SK-N-SH (cell line): ENCODE results near the gene C1orf174. TPM values are rescaled to one million over a fixed set of nuclear protein-coding genes. Genes with fewer than 3 reads are reported as not detected.

Source experiments
- CTCF ChIA-PET: fragments of 300-600, 350-600 bp; formaldehyde crosslinking; extraction: SDS; loops from one replicate; lab custom pipeline; 2021; lab: Yijun Ruan, JAX
- POLR2A ChIA-PET: fragments of 350-600 bp; sonication (Branson Sonifier 250); formaldehyde crosslinking; extraction: SDS; loops from one replicate; lab custom pipeline; 2020; ENCODE audit warnings: antibody characterized with exemption, inconsistent platforms; lab: Yijun Ruan, JAX
- DNase-seq: peaks from one replicate; pipeline ENCODE4 v3.0.0; 2012
- H2AFZ ChIP-seq: fragments of 200-600 bp; sonication (generic); 2 replicates; pipeline ENCODE4 v1.8.1; 2016; ENCODE audit warnings: antibody characterized with exemption, mild to moderate bottlenecking, low read depth
- H3F3A ChIP-seq: fragments of 200-600 bp; sonication (generic); replicated peaks from 2 replicates; pipeline ENCODE3; 2016; ENCODE audit warnings: antibody characterized with exemption, mild to moderate bottlenecking; ENCODE audit not compliant: insufficient read depth
- H3K27ac ChIP-seq, 2 experiments: fragments of 200-500 bp in 1 of 2; fragments of 200-600 bp in 1 of 2; sonication (Bioruptor generic) in 1 of 2; sonication (generic), shearing (Covaris generic) in 1 of 2; 2 replicates each; pipeline versions ENCODE4 v1.5.1 to v1.6.1; 2014 to 2016; ENCODE audit warnings: low read depth in 2 of 2, inconsistent platforms in 1 of 2, low read length in 1 of 2, mild to moderate bottlenecking in 1 of 2, mixed read lengths in 1 of 2
- H3K27me3 ChIP-seq: fragments of 200-600 bp; sonication (generic), shearing (Covaris generic); 2 replicates; pipeline ENCODE4 v1.6.1; 2016; ENCODE audit warnings: mixed run types; ENCODE audit not compliant: insufficient read depth
- H3K36me3 ChIP-seq, 2 experiments: fragments of 200-500 bp in 1 of 2; fragments of 200-600 bp in 1 of 2; sonication (Bioruptor generic) in 1 of 2; sonication (generic) in 1 of 2; replicated peaks in 1 of 2; 2 replicates each; pipeline versions ENCODE3 to v1.5.1; 2014 to 2016; ENCODE audit warnings: low read length in 1 of 2, mild to moderate bottlenecking in 1 of 2; ENCODE audit not compliant: insufficient read depth in 2 of 2, control insufficient read depth in 1 of 2
- H3K4me1 ChIP-seq, 2 experiments: fragments of 200-500 bp in 1 of 2; fragments of 200-600 bp in 1 of 2; sonication (Bioruptor generic) in 1 of 2; sonication (generic), shearing (Covaris generic) in 1 of 2; 2 replicates each; pipeline versions ENCODE4 v1.5.1 to v1.6.1; 2014 to 2016; ENCODE audit warnings: low read depth in 1 of 2, low read length in 1 of 2, mixed run types in 1 of 2; ENCODE audit not compliant: insufficient read depth in 2 of 2, control insufficient read depth in 1 of 2
- H3K4me2 ChIP-seq: fragments of 200-600 bp; sonication (generic), shearing (Covaris generic); 2 replicates; pipeline ENCODE4 v1.6.1; 2017; ENCODE audit warnings: mixed run types
- H3K4me3 ChIP-seq, 2 experiments: fragments of 200-500 bp in 1 of 2; fragments of 200-600 bp in 1 of 2; sonication (Bioruptor generic) in 1 of 2; sonication (generic), shearing (Covaris generic) in 1 of 2; 2 replicates each; pipeline versions ENCODE4 v1.5.1 to v1.8.1; 2014 to 2016; ENCODE audit warnings: low read depth in 2 of 2, inconsistent platforms in 1 of 2, low read length in 1 of 2, mild to moderate bottlenecking in 1 of 2, mixed read lengths in 1 of 2, moderate library complexity in 1 of 2
- H3K79me2 ChIP-seq: fragments of 200-600 bp; sonication (generic); 2 replicates; pipeline ENCODE4 v1.8.1; 2017; ENCODE audit warnings: mild to moderate bottlenecking; ENCODE audit not compliant: insufficient read depth
- H3K9ac ChIP-seq: fragments of 200-600 bp; sonication (generic); 2 replicates; pipeline ENCODE4 v1.6.1; 2017; ENCODE audit warnings: mixed run types
- H3K9me2 ChIP-seq: fragments of 200-600 bp; sonication (generic); 2 replicates; pipeline ENCODE4 v1.6.1; 2017; ENCODE audit warnings: mixed run types
- H3K9me3 ChIP-seq: fragments of 200-600 bp; sonication (generic); 2 replicates; pipeline ENCODE4 v1.6.1; 2017; ENCODE audit warnings: mixed run types, mild to moderate bottlenecking, moderate library complexity
- H4K20me1 ChIP-seq: fragments of 200-600 bp; sonication (generic); 2 replicates; pipeline ENCODE4 v1.6.1; 2017; ENCODE audit warnings: mild to moderate bottlenecking, mixed run types; ENCODE audit not compliant: insufficient read depth
- CHD2 ChIP-seq: fragments of 150-350 bp; IDR thresholded peaks from 2 replicates; pipeline ENCODE4 v1.6.1; 2018; ENCODE audit warnings: low read length; ENCODE audit not compliant: partially characterized antibody
- ELF1 ChIP-seq: IDR thresholded peaks from 2 replicates; pipeline ENCODE4 v1.4.0; 2012
- FOSL2 ChIP-seq: IDR thresholded peaks from 2 replicates; pipeline ENCODE4 v1.4.0; 2012; ENCODE audit warnings: low read depth, mild to moderate bottlenecking, moderate library complexity, borderline replicate concordance
- FOXJ3 ChIP-seq: sonication (generic); formaldehyde crosslinking; IDR thresholded peaks from 2 replicates; pipeline ENCODE4 v1.5.1; 2020; ENCODE audit warnings: mild to moderate bottlenecking, missing genetic modification reagents
- GABPA ChIP-seq: IDR thresholded peaks from 2 replicates; pipeline ENCODE4 v1.4.0; 2012; ENCODE audit warnings: low read depth, mild to moderate bottlenecking
- IRF3 ChIP-seq: fragments of 150-350 bp; IDR thresholded peaks from 2 replicates; pipeline ENCODE4 v1.6.1; 2016; ENCODE audit warnings: mild to moderate bottlenecking, low read depth, low read length
- JUND ChIP-seq: IDR thresholded peaks from 2 replicates; pipeline ENCODE4 v1.4.0; 2012
- MAX ChIP-seq: IDR thresholded peaks from 2 replicates; pipeline ENCODE4 v1.4.0; 2012; ENCODE audit warnings: low read depth
- MEF2A ChIP-seq: IDR thresholded peaks from 2 replicates; pipeline ENCODE4 v1.4.0; 2012; ENCODE audit warnings: low read depth, borderline replicate concordance
- NFIC ChIP-seq: IDR thresholded peaks from 2 replicates; pipeline ENCODE4 v1.4.0; 2012; ENCODE audit warnings: borderline replicate concordance
- NRF1 ChIP-seq: IDR thresholded peaks from 2 replicates; pipeline ENCODE4 v1.6.1; 2012; ENCODE audit warnings: low read depth, mild to moderate bottlenecking, low read length
- PBX3 ChIP-seq: IDR thresholded peaks from 2 replicates; pipeline ENCODE4; 2012
- POLR2AphosphoS5 ChIP-seq: IDR thresholded peaks from 2 replicates; pipeline ENCODE4 v1.6.1; 2012; ENCODE audit warnings: low read depth, low read length
- RAD21 ChIP-seq: IDR thresholded peaks from 2 replicates; pipeline ENCODE4 v1.6.1; 2012; ENCODE audit warnings: mild to moderate bottlenecking, low read length
- REST ChIP-seq: IDR thresholded peaks from 2 replicates; pipeline ENCODE4 v1.6.1; 2012; ENCODE audit warnings: mild to moderate bottlenecking, low read depth, low read length, moderate library complexity
- SIN3A ChIP-seq: IDR thresholded peaks from 2 replicates; pipeline ENCODE4 v1.6.1; 2012; ENCODE audit warnings: low read depth, mild to moderate bottlenecking, low read length, moderate library complexity, borderline replicate concordance
- TAF1 ChIP-seq: IDR thresholded peaks from 2 replicates; pipeline ENCODE4 v1.6.1; 2012; ENCODE audit warnings: low read depth, mild to moderate bottlenecking, low read length, moderate library complexity, borderline replicate concordance
- USF2 ChIP-seq: fragments of 150-350 bp; IDR thresholded peaks from 2 replicates; pipeline ENCODE4 v1.6.1; 2017; ENCODE audit warnings: antibody characterized with exemption, low read length, low read depth, borderline replicate concordance
- YY1 ChIP-seq: IDR thresholded peaks from 2 replicates; pipeline ENCODE4 v1.4.0; 2012; ENCODE audit warnings: low read depth, mild to moderate bottlenecking
- ZBTB33 ChIP-seq: IDR thresholded peaks from 2 replicates; pipeline ENCODE4 v1.4.0; 2012; ENCODE audit warnings: low read depth, borderline replicate concordance
- WGBS: methylation state at CpG from one replicate; pipeline ENCODE4 v1.1.6; 2017; ENCODE audit warnings: low lambda C conversion rate; 5-methylcytosine and 5-hydroxymethylcytosine counted together
- polyA plus RNA-seq, 3 experiments: library from polyadenylated mRNA; depleted of rRNA; stranded (reverse); fragments of >200 nt; gene quantifications; 2 replicates each; pipeline ENCODE4 v1.2.3, GENCODE V29; 2012

C1orf174 gene
- polyA plus RNA-seq, 1 of the 3 experiments (the other 2 are of a cell fraction): 21.4 TPM

- no peak for TF ChIP-seq MEF2A
- no peak for TF ChIP-seq TAF1
- no peak for TF ChIP-seq YY1
- no peak for TF ChIP-seq FOSL2
- no peak for TF ChIP-seq FOXJ3 (CRISPR knock-in tag)
- no peak for TF ChIP-seq ZBTB33
- TF ChIP-seq USF2: no peak
- TF ChIP-seq, all 33 proteins: peak for 0
Observed at GRCh38 chr1:3932156-3932919, 32.3 kb upstream of the C1orf174 start (continued).

- Histone ChIP-seq H3K27ac (no peak overlapping the region), H3K79me2 (no peaks in the 10 kb centered on the region), H3K27me3 (no peaks in the 10 kb centered on the region), H2AFZ (no peak overlapping the region), H3K4me2 (no peak overlapping the region), H3K4me3 (no peak overlapping the region), H3K9me2 (no peaks in the 10 kb centered on the region), H3K4me1 (no peaks in the 10 kb centered on the region), H3K9me3 (no peaks in the 10 kb centered on the region), H3F3A (no peaks in the 10 kb centered on the region), H4K20me1 (no peaks in the 10 kb centered on the region), H3K9ac (no peak overlapping the region), H3K36me3 (no peaks in the 10 kb centered on the region)
- TF ChIP-seq MEF2A: no peak
- TF ChIP-seq IRF3: no peak
- TF ChIP-seq ELF1: no peak
- TF ChIP-seq PBX3: no peak
- no peak for TF ChIP-seq SIN3A
- TF ChIP-seq JUND: no peak
- TF ChIP-seq YY1: no peak
- no peak for TF ChIP-seq MAX
- no peak for TF ChIP-seq NFIC
- TF ChIP-seq RAD21: no peak
- no peak for TF ChIP-seq POLR2AphosphoS5
- TF ChIP-seq GABPA: no peak
- TF ChIP-seq REST: no peak
- no peak for TF ChIP-seq CHD2
- no peak for TF ChIP-seq NRF1
- CTCF ChIA-PET: interaction anchor here (0.5 kb wide), 1 partner anchor 160 kb away, joined by 3 read pairs; no protein-coding TSS in a partner anchor
- 29% methylated on average over 11 of the region's 17 CpGs for WGBS
- POLR2A ChIA-PET: no interaction called here
- DNase-seq: no peak
Observed at GRCh38 chr1:3931007-3931912, 31.2 kb upstream of the C1orf174 start.
